Right kidney (tissue), 1 donor: ENCODE measurements around the gene RUNX2.

Experiments used
- DNase-seq: peaks from one replicate; pipeline ENCODE4 v3.0.0-alpha.2; 2016

RUNX2 gene

DNA sequence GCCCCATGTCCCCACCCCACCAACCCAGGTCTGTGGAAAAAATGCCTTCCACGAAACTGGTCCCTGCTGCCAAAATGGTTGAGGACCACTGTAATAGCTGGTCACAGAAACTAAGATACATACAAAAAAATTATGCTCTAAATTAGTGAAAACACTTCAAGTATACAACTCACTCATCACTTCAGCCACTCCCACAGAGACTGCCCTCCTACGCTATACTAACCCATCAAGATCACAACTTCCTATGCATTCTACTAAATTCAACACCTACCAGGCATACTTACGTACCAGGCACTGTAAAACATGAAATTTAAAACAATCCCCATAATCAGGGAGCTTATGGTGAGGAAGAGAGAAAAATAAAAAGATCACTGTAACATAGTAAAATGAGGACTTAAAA lies 22.9 kb downstream of the RUNX2 start:
- DNase-seq: no peak

DNA sequence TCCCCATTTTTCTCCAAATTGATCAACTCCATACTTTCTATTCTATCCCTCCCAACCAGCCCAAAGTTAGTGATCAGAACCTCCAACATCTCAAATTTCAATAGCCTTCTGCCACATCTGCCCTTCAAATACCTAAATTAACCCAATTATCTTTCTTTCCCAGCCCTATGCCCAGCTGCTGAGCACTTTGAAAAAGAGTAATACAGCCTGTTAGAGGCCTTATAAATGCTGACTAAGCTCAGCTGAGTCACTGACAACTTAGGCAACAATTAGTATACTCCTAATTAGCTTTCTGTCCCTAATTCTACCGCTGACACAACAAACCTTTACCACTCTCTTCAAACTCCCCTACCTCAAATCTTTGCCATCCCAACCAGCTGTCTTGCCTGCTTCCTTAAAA lies 23.5 kb downstream of the RUNX2 start:
- DNase-seq: no peak

- DNase-seq: no peak
These were observed 25.5 kb downstream of the RUNX2 start for GRCh38 chr6:45353654-45354053.

DNA sequence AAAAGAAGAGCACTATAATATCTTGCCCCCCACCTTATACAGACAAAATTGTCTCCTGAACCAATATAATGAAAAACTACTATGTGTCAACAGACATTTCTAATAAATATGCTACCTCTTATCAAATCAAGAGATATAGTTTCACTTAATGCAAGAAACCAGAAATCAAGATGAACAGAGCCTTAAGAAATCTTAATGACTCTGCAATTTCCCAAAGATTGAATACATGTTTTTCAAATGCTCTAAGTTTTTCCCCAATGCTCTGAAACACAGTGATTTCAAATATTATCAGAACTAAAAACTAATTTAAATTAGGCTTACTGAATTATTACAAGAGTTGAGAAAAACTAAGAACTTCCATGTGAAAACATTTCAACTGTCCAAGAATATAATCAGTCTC lies 36.3 kb downstream of the RUNX2 start:
- DNase-seq: no peak

DNA sequence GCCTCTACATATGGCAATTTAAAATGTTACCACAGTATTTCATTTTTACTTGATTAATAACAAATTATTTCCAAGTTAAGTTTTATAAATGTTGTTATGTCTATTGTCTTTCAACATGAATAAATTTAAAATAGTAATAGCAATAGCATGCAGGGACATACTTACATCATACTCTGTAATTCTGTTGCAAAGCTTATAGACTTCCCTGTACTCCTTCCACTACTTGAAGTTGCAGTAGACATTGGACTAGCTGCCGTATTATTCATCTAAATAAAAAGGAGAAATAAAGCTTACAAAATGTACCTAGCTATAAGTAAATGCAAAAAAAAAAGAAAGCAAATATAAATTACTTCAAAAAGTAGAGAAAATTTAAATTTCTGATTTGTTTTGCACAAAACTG lies 36.9 kb downstream of the RUNX2 start:
- no peak for DNase-seq

DNA sequence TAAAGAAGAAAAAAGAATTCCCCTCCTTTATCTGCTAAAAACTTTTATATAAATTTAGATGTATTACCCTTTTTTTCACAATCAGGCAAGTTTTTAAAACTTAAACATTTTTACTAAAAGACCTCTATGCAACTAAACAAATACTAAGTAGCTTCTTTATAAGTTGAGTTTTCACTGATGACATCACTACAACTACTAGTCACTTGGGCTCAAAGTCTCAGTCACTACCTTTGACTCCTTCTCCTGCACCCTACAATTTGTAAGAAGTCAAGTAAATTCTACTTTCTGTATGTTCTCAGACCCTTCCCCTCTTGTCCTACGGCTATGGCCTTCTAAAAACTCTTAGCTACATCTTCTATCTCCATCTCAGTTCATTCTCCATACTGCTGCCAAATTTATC lies 38.4 kb downstream of the RUNX2 start:
- DNase-seq: no peak

GRCh38 chr6:45367999-45368398 lies 39.9 kb downstream of the RUNX2 start:
- no peak for DNase-seq

- DNase-seq: no peak
These were observed 41.7 kb downstream of the RUNX2 start for GRCh38 chr6:45369870-45370269.

GRCh38 chr6:45371924-45372573 lies 43.9 kb downstream of the RUNX2 start:
- no peak for DNase-seq

- no peak for DNase-seq
These were observed 47.3 kb downstream of the RUNX2 start for GRCh38 chr6:45375449-45375848.

- DNase-seq: no peak
These were observed 48.3 kb downstream of the RUNX2 start for GRCh38 chr6:45376310-45377042.

GRCh38 chr6:45377043-45377553 lies 49.0 kb downstream of the RUNX2 start:
- DNase-seq: peak; percentile 85

DNA sequence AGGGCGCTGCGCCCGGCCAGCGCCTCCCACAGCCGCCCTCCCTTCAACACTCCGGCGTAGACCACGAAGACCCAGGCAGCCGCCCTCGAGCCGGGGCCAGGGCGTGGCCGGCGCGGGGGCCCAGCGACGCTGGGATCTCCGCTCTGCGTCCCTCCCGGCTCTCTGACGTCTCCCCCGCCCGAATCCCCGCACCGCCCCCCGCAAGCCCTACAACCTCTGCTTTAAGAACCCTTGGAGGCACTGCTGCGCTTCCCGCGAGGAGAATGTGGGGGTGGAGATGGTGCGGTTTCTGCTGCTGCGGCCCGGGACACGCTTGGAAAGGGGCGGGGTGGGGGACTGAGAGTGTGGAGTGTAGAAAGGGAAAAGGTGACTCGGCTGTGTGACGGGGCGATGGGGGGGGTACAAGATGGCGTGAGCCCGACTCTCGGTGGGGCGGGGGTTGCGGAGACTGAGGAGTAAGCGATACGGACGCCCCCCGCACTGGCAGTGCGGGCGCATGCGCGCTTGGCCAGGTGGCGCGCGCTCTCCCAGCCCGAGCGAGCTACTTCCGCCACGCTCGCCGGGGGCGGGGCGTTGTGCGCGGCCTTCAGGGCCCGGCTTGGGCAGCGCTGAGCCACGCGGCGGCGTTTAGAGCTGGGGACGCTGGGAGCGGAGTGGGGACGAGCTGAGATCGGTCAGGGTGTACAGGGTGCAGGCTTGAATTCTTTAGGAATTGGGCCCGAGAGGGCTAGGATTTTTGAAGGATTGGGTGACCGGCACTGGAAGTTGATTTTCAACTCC lies 49.6 kb downstream of the RUNX2 start, which contains the start of gene SUPT3H:
Gene SUPT3H, minus strand, starts transcription at position 381 of the 780 bp plus-strand sequence.
- peak; percentile 94 for DNase-seq

GRCh38 chr6:45378334-45378926 lies 50.3 kb downstream of the RUNX2 start:
- DNase-seq: no peak

DNA sequence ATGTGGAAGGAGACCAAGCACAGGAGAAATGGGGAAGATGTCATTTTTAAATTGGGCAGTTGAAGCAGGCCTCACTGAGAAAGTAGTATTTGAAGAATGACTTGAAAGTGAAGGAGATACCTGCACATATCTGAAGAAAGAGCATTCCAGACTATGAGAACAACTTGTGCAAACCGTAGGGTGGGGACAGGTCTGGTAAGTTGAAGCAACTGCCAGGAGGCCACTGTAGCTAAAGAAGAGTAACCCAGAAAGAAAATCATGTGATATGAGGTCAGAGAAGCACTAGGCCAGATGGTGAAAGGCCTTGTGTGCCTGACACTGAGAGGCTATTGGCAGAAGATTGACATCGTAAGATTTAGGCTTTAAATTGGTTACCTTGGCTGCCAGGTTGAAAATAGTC lies 54.3 kb downstream of the RUNX2 start:
- DNase-seq: no peak

GRCh38 chr6:45386501-45386900 lies 58.4 kb downstream of the RUNX2 start:
- DNase-seq: no peak

GRCh38 chr6:45387236-45387635 lies 59.1 kb downstream of the RUNX2 start:
- no peak for DNase-seq

- DNase-seq: no peak
These were observed 60.2 kb downstream of the RUNX2 start for GRCh38 chr6:45388328-45388727.

DNA sequence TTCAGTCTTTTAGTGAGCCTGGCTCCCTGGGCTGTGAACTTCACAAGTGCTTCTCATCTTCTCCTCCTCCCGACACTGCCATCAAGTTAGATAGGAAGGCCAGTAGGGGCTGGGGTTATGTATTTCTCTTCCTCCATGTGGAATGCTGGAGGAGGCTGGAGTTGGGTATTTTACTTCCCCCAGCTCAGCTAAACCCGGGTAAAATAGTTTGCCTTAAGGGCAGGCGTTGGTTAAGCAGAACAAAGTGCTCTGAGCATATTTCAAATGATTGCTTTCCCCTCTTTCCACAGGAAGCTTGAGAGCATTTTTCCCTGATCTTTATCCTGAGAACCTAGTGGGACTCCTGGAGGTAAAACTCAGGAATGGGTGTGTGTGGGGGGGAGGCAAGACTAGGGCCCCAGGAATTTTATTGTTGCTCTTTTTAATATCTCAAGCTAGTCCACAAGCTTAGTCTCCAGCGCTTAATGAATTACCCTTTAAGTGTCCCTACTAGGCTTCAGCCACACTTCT lies 66.5 kb downstream of the RUNX2 start:
- DNase-seq: no peak

GRCh38 chr6:45398075-45398813 lies 70.1 kb downstream of the RUNX2 start:
- DNase-seq: no peak

GRCh38 chr6:45400021-45400420 lies 71.9 kb downstream of the RUNX2 start:
- DNase-seq: no peak

DNA sequence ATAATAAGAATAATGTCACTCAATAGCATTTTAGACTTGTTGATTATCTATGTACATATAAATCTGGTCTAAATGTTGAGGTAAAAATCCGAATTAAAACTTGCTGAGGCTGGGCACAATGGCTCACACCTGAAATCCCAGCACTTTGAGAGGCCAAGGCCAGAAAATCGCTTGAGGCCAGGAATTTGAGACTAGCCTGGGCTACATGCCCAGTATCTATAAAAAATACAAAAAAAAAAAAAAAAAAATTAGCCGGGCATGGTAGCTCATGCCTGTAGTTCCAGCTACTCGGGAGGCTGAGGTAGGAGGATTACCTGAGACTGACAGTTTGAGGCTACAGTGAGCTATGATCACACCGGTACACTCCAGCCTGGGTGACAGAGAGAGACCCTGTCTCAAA lies 83.8 kb downstream of the RUNX2 start:
- no peak for DNase-seq
